ENCODE data around the gene ETV2.

GRCh38 chr19:35592226-35592625 lies 49.3 kb upstream of the ETV2 start:
- TF ChIP-seq POLR2A (IDR thresholded peaks at IDR 0.05) (no peak), CTCF (IDR thresholded peaks at IDR 0.05) (no peak), EP300 (IDR thresholded peaks at IDR 0.05) (no peak)

All from ovary (tissue), 3 donors.